H1 (cell line): Measurements from ENCODE around the gene ABCC4. TPM values are rescaled to one million over a fixed set of nuclear protein-coding genes. Genes with fewer than 3 reads are reported as not detected.

Source experiments
- CTCF ChIA-PET: fragments of 300-600 bp; sonication (Branson Sonifier 250); formaldehyde crosslinking; loops from one replicate; lab custom pipeline; 2021; ENCODE audit not compliant: partially characterized antibody; lab: Charles Lee
- POLR2A ChIA-PET: fragments of 300-600 bp; sonication (Branson Sonifier 250); formaldehyde crosslinking; loops from one replicate; lab custom pipeline; 2021; ENCODE audit warnings: inconsistent platforms; ENCODE audit not compliant: partially characterized antibody; lab: Charles Lee
- DNase-seq, 2 experiments: peaks; one replicate each; pipeline versions ENCODE4 v3.0.0 to v3.0.0-alpha.2; 2010 to 2022; ENCODE audit warnings: low spot score in 2 of 2, low read depth in 1 of 2, mixed read lengths in 1 of 2
- FAIRE-seq: peaks from 2 replicates; lab custom pipeline; 2011; peaks lifted over from hg19 to GRCh38; lab: Jason Lieb, UNC
- H2AFZ ChIP-seq: 2 replicates; pipeline ENCODE4 v1.8.1; 2012; ENCODE audit warnings: low read length, inconsistent platforms
- H2AK5ac ChIP-seq: 2 replicates; pipeline ENCODE4 v1.6.1; 2013; ENCODE audit warnings: low read depth, low read length
- H2BK120ac ChIP-seq: replicated peaks from 2 replicates; pipeline ENCODE3; 2013; ENCODE audit warnings: low read depth, low read length, inconsistent platforms
- H2BK12ac ChIP-seq: 2 replicates; pipeline ENCODE4 v1.6.1; 2013; ENCODE audit warnings: low read depth, low read length
- H2BK15ac ChIP-seq: 2 replicates; pipeline ENCODE4 v1.6.1; 2013; ENCODE audit warnings: low read length
- H2BK20ac ChIP-seq: 2 replicates; pipeline ENCODE4 v1.6.1; 2013; ENCODE audit warnings: low read length
- H2BK5ac ChIP-seq: 2 replicates; pipeline ENCODE4 v1.6.1; 2013; ENCODE audit warnings: low read depth, low read length
- H3K14ac ChIP-seq: 2 replicates; pipeline ENCODE4 v1.6.1; 2013; ENCODE audit warnings: inconsistent platforms; ENCODE audit not compliant: insufficient read length
- H3K18ac ChIP-seq: 2 replicates; pipeline ENCODE4 v1.6.1; 2013; ENCODE audit warnings: low read length; ENCODE audit errors: extremely low read depth
- H3K23ac ChIP-seq: 2 replicates; pipeline ENCODE4 v1.6.1; 2013; ENCODE audit warnings: inconsistent platforms; ENCODE audit not compliant: insufficient read length
- H3K23me2 ChIP-seq: 2 replicates; pipeline ENCODE4 v1.6.1; 2013; ENCODE audit warnings: low read depth, low read length
- H3K27ac ChIP-seq: 2 replicates; pipeline ENCODE4 v1.6.1; 2011; ENCODE audit warnings: low read depth, low read length, inconsistent platforms
- H3K27me3 ChIP-seq, 4 experiments: replicated peaks in 1 of 4; 1 replicate in 1 of 4; 2 replicates in 3 of 4; pipeline versions ENCODE4 v1.6.1 to v1.8.1; 2011 to 2013; ENCODE audit warnings: low read length in 3 of 4, mild to moderate bottlenecking in 3 of 4, inconsistent platforms in 2 of 4, mixed read lengths in 2 of 4, moderate library complexity in 1 of 4; ENCODE audit not compliant: control insufficient read depth in 3 of 4, insufficient read depth in 3 of 4; ENCODE audit errors: extremely low read depth in 1 of 4
- H3K36me3 ChIP-seq, 4 experiments: 2 replicates each; pipeline versions ENCODE4 v1.6.1 to v1.8.1; 2011 to 2013; ENCODE audit warnings: mild to moderate bottlenecking in 4 of 4, low read length in 3 of 4, moderate library complexity in 2 of 4, control low read depth in 1 of 4, inconsistent platforms in 1 of 4; ENCODE audit not compliant: insufficient read depth in 4 of 4, control insufficient read depth in 2 of 4
- H3K4ac ChIP-seq: replicated peaks from 2 replicates; pipeline ENCODE3; 2013; ENCODE audit warnings: low read length, low read depth, mixed read lengths, inconsistent platforms; ENCODE audit not compliant: insufficient read length
- H3K4me1 ChIP-seq, 4 experiments: replicated peaks in 1 of 4; 1 replicate in 1 of 4; 2 replicates in 3 of 4; pipeline versions ENCODE4 v1.6.1 to v1.8.1; 2011 to 2013; ENCODE audit warnings: low read length in 3 of 4, inconsistent platforms in 2 of 4, mixed read lengths in 1 of 4; ENCODE audit not compliant: insufficient read depth in 4 of 4, control insufficient read depth in 3 of 4
- H3K4me2 ChIP-seq, 2 experiments: 2 replicates each; pipeline versions ENCODE4 v1.6.1 to v1.8.1; 2011 to 2013; ENCODE audit warnings: low read depth in 2 of 2, low read length in 2 of 2, control low read depth in 1 of 2, inconsistent platforms in 1 of 2, mild to moderate bottlenecking in 1 of 2; ENCODE audit not compliant: insufficient read depth in 1 of 2
- H3K4me3 ChIP-seq, 4 experiments: fragments of 200-600, 300-600 bp in 1 of 4; sonication (generic), shearing (Covaris generic), sonication (Bioruptor Twin) in 1 of 4; 2 replicates each; pipeline versions ENCODE4 v1.5.1 to v1.8.1; 2011 to 2016; ENCODE audit warnings: low read length in 4 of 4, low read depth in 3 of 4, control low read depth in 2 of 4, inconsistent platforms in 2 of 4, mild to moderate bottlenecking in 2 of 4, mixed read lengths in 1 of 4, moderate library complexity in 1 of 4; ENCODE audit not compliant: insufficient read depth in 2 of 4; ENCODE audit errors: extremely low read depth in 1 of 4
- H3K56ac ChIP-seq: replicated peaks from 2 replicates; pipeline ENCODE3; 2013; ENCODE audit warnings: low read depth, mild to moderate bottlenecking, mixed read lengths, low read length, inconsistent platforms; ENCODE audit not compliant: insufficient read length
- H3K79me1 ChIP-seq: 2 replicates; pipeline ENCODE4 v1.6.1; 2013; ENCODE audit warnings: low read depth, low read length, control low read depth
- H3K79me2 ChIP-seq, 2 experiments: 2 replicates each; pipeline versions ENCODE4 v1.6.1 to v1.8.1; 2012 to 2013; ENCODE audit warnings: low read length in 2 of 2, mild to moderate bottlenecking in 2 of 2, inconsistent platforms in 1 of 2; ENCODE audit not compliant: insufficient read depth in 2 of 2, control insufficient read depth in 1 of 2
- H3K9ac ChIP-seq, 4 experiments: replicated peaks in 1 of 4; 1 replicate in 1 of 4; 2 replicates in 3 of 4; pipeline versions ENCODE4 v1.6.1 to v1.8.1; 2011 to 2013; ENCODE audit warnings: low read depth in 3 of 4, low read length in 3 of 4, control low read depth in 2 of 4, mild to moderate bottlenecking in 2 of 4, moderate library complexity in 2 of 4, inconsistent platforms in 1 of 4; ENCODE audit errors: extremely low read depth in 1 of 4
- H3K9me3 ChIP-seq, 2 experiments: 2 replicates each; pipeline versions ENCODE4 v1.6.1 to v1.8.1; 2012 to 2013; ENCODE audit warnings: mild to moderate bottlenecking in 2 of 2, moderate library complexity in 2 of 2, control low read depth in 1 of 2, inconsistent platforms in 1 of 2, low read depth in 1 of 2, low read length in 1 of 2, mixed read lengths in 1 of 2; ENCODE audit not compliant: insufficient read depth in 2 of 2
- H4K20me1 ChIP-seq, 2 experiments: replicated peaks in 1 of 2; 2 replicates each; pipeline versions ENCODE3 to v1.8.1; 2011 to 2013; ENCODE audit warnings: inconsistent platforms in 2 of 2, low read length in 2 of 2, mild to moderate bottlenecking in 1 of 2; ENCODE audit not compliant: insufficient read depth in 2 of 2, control insufficient read depth in 1 of 2
- H4K5ac ChIP-seq: 2 replicates; pipeline ENCODE4 v1.6.1; 2013; ENCODE audit warnings: low read length, low read depth, mixed read lengths, inconsistent platforms; ENCODE audit not compliant: insufficient read length
- H4K8ac ChIP-seq: 2 replicates; pipeline ENCODE4 v1.8.0; 2013; ENCODE audit warnings: mild to moderate bottlenecking, moderate library complexity, low read length, inconsistent platforms; ENCODE audit not compliant: insufficient read depth; ENCODE audit errors: extremely low read depth
- H4K91ac ChIP-seq: replicated peaks from 2 replicates; pipeline ENCODE3; 2013; ENCODE audit warnings: low read length, mixed read lengths, inconsistent platforms; ENCODE audit not compliant: insufficient read length
- ASH2L ChIP-seq: fragments of 200-600, 300-600 bp; sonication (generic); IDR thresholded peaks from one replicate; pipeline ENCODE4 v1.7.1; 2017; ENCODE audit warnings: low read length
- CHD1 ChIP-seq: IDR thresholded peaks from 2 replicates; pipeline ENCODE4 v1.6.1; 2012; ENCODE audit warnings: low read depth, low read length, improper control_type of control experiment
- CHD2 ChIP-seq: IDR thresholded peaks from 2 replicates; pipeline ENCODE4 v1.6.1; 2012; ENCODE audit warnings: low read length, improper control_type of control experiment
- CTBP2 ChIP-seq: IDR thresholded peaks from 2 replicates; pipeline ENCODE4 v1.7.0; 2011; ENCODE audit warnings: borderline replicate concordance, mild to moderate bottlenecking, moderate library complexity, mixed read lengths, low read length; ENCODE audit not compliant: insufficient read depth, insufficient read length
- CTCF ChIP-seq, 3 experiments: IDR thresholded peaks; 1 replicate in 2 of 3; 2 replicates in 1 of 3; pipeline versions ENCODE4 v1.5.1 to v1.6.1; 2011; ENCODE audit warnings: low read length in 3 of 3, mild to moderate bottlenecking in 3 of 3, inconsistent platforms in 2 of 3, low read depth in 1 of 3, moderate library complexity in 1 of 3; ENCODE audit not compliant: insufficient read depth in 1 of 3; ENCODE audit errors: control extremely low read depth in 1 of 3
- GABPA ChIP-seq: IDR thresholded peaks from 2 replicates; pipeline ENCODE4 v1.6.1; 2011; ENCODE audit warnings: mild to moderate bottlenecking, low read length, moderate library complexity, borderline replicate concordance; ENCODE audit not compliant: insufficient read depth
- JUND ChIP-seq: IDR thresholded peaks from 2 replicates; pipeline ENCODE4 v1.6.1; 2011; ENCODE audit warnings: mild to moderate bottlenecking, improper control_type of control experiment, low read length
- KDM4A ChIP-seq: IDR thresholded peaks from one replicate; pipeline ENCODE4 v1.7.1; 2012; ENCODE audit warnings: low read depth, mild to moderate bottlenecking, moderate library complexity, low read length, inconsistent platforms; ENCODE audit not compliant: severe bottlenecking
- POU5F1 ChIP-seq: IDR thresholded peaks from 2 replicates; pipeline ENCODE4 v1.6.1; 2011; ENCODE audit warnings: low read depth, mild to moderate bottlenecking, low read length, moderate library complexity
- SIN3A ChIP-seq, 2 experiments: IDR thresholded peaks in 1 of 2; conservative IDR thresholded peaks in 1 of 2; 2 replicates each; pipeline ENCODE4 v1.6.1; 2011 to 2012; ENCODE audit warnings: low read length in 2 of 2, improper control_type of control experiment in 1 of 2, low read depth in 1 of 2, mild to moderate bottlenecking in 1 of 2
- SP2 ChIP-seq: IDR thresholded peaks from 2 replicates; pipeline ENCODE4 v1.6.1; 2012; ENCODE audit warnings: mild to moderate bottlenecking, low read length, inconsistent platforms
- TAF1 ChIP-seq: IDR thresholded peaks from 2 replicates; pipeline ENCODE4 v1.6.1; 2011; ENCODE audit warnings: mild to moderate bottlenecking, low read depth, low read length
- YY1 ChIP-seq: IDR thresholded peaks from 2 replicates; pipeline ENCODE4 v1.6.1; 2011; ENCODE audit warnings: low read depth, mild to moderate bottlenecking, low read length
- WGBS, 2 experiments: shearing (Covaris generic) in 1 of 2; methylation state at CpG; one replicate each; pipeline versions ENCODE4 v1.1.6 to v1.1.7; 2013 to 2015; ENCODE audit warnings: low lambda C conversion rate in 2 of 2, mixed read lengths in 2 of 2, inconsistent platforms in 1 of 2, low coverage in 1 of 2, missing lambda C conversion rate in 1 of 2; ENCODE audit not compliant: insufficient replicate concordance in 2 of 2, insufficient coverage in 1 of 2, insufficient read length in 1 of 2; ENCODE audit errors: extremely low coverage in 1 of 2, missing lambda C conversion rate in 1 of 2; 5-methylcytosine and 5-hydroxymethylcytosine counted together
- polyA plus RNA-seq, 7 experiments: library from polyadenylated mRNA; depleted of rRNA in 3 of 7; stranded (reverse) in 5 of 7; unstranded in 2 of 7; fragments of >200 nt in 5 of 7; fragments of 200-250 nt in 2 of 7; gene quantifications; 1 replicate in 5 of 7; 2 replicates in 1 of 7; 4 replicates in 1 of 7; pipeline versions ENCODE4 v1.2.1 to v1.2.3, GENCODE V29; 2011 to 2013; ENCODE audit warnings: missing spikeins in 2 of 7, mixed read lengths in 2 of 7
- total RNA-seq: library from RNA; stranded (reverse); fragmentation: NEBNext Ultra II Directional; extraction: Animal tissue kit (Norgen Biotek cat#: 25700); gene quantifications from 2 replicates; pipeline ENCODE4 v1.2.1, GENCODE V29; 2021

Gene ABCC4
- total and polyA plus RNA-seq, 2 of the 8 experiments (the other 6 are each of a cell fraction or from before 2014, with no cell fraction given), result 4.0 to 14.1 TPM

GRCh38 chr13:95258098-95258497, 43.2 kb downstream of the ABCC4 start:
- Histone ChIP-seq H2BK20ac (no peak overlapping the region), H2BK120ac (no peak overlapping the region), H3K14ac (no peak overlapping the region), H4K8ac (no peak overlapping the region), H3K36me3 (no peaks in the 10 kb centered on the region), H4K5ac (no peak overlapping the region), H3K79me2 (no peaks in the 10 kb centered on the region), H3K4me3 (no peak overlapping the region), H3K9ac (no peak overlapping the region), H2AFZ (no peak overlapping the region), H3K18ac (no peak overlapping the region), H3K9me3 (no peaks in the 10 kb centered on the region), H3K79me1 (no peaks in the 10 kb centered on the region), H3K4me2 (no peak overlapping the region), H3K27ac (no peak overlapping the region), H3K23me2 (no peaks in the 10 kb centered on the region), H3K23ac (no peak overlapping the region), H3K56ac (no peak overlapping the region), H4K91ac (no peak overlapping the region), H2BK15ac (no peak overlapping the region), H3K4me1 (no peaks in the 10 kb centered on the region), H2AK5ac (no peak overlapping the region), H3K4ac (no peak overlapping the region), H4K20me1 (no peaks in the 10 kb centered on the region), H2BK5ac (no peak overlapping the region), H2BK12ac (no peak overlapping the region), H3K27me3 (no peaks in the 10 kb centered on the region)
- ChIA-PET CTCF (interaction anchor here (1.4 kb wide), 1 partner anchor 125 kb away, joined by 4 read pairs; no protein-coding TSS in a partner anchor), POLR2A (no interaction called here)
- DNase-seq (no peak), FAIRE-seq (no peak)
- WGBS, 2 experiments, result 93 to 100% methylated on average over 1 to 5 of the region's 5 CpGs
- TF ChIP-seq GABPA (no peak), TAF1 (no peak), POU5F1 (no peak), CTCF (IDR thresholded peaks at IDR 0.05; ENCODE audit: control extremely low read depth in 1 of 3, insufficient read depth in 1 of 3, low read depth in 1 of 3, low read length in 3 of 3) (no peak), SIN3A (conservative IDR thresholded peaks at IDR 0.05 in 1 of 2, IDR thresholded peaks at IDR 0.05 in 1 of 2; ENCODE audit: low read depth in 1 of 2, low read length in 2 of 2) (no peak), ASH2L (no peak), CTBP2 (no peak), YY1 (no peak), SP2 (no peak), KDM4A (no peak), CHD1 (no peak), JUND (no peak), CHD2 (no peak)
